ENCODE data around the gene SPPL2C.
A peak's percentile ranks its signal among the peaks of the same experiment; 100 is the strongest.

The SPPL2C gene

DNA sequence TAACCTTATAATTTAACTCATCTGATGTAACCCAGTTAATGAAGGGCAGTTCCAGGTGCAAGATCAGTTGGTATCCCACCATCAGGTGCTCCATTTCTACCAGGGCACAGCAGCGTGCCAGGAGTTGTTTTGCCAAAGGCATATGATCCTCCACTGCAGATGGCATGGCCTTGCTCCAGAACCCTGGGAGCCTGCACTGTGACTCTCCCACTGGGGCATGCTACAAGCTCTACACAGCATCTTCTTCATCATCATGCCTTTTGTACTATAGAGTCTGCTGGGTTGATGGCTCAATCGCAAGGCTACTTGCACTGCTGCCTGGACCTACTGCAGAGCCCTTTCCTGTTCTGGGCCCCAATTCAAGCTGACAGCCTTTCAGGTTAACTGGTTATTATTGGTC lies 38.4 kb downstream of the SPPL2C start:
- no peak for DNase-seq (ENCODE audit: low read depth in 2 of 2)

DNA sequence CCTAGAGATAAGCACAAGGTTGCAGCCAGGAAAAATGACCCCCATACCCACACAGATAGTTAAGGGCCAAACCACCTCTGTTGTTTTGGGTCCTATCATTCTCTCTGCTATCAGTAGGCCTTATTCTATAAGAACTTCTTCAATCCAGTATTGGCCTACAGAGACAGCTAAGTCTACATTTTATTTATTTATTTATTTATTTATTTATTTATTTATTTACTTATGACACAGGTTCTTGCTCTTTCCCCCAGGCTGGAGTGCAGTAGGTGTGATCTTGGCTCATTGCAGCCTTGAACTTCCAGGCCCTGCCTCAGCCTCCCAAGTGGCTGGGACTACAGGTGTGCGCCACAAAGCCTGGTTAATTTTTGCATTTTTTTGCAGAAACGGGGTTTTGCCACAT lies 42.2 kb downstream of the SPPL2C start:
- no peak for DNase-seq (ENCODE audit: low read depth in 2 of 2)

DNA sequence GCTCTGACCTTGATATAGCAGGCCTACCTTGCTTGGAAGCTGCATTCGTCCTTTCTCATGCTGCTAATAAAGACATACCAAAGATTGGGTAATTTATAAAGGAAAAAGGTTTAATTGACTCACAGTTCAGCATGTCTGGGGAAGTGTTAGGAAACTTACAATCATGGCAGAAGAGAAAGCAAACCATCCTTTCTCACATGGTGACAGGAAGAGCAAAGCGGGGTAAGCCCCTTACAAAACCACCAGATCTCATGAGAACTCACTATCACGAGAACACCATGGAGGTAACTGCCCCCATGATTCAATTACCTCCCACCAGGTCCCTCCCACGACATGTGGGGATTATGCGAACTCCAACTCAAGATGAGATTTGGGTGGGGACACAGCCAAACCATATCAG lies 43.7 kb downstream of the SPPL2C start:
- DNase-seq (ENCODE audit: low read depth in 2 of 2): no peak

DNA sequence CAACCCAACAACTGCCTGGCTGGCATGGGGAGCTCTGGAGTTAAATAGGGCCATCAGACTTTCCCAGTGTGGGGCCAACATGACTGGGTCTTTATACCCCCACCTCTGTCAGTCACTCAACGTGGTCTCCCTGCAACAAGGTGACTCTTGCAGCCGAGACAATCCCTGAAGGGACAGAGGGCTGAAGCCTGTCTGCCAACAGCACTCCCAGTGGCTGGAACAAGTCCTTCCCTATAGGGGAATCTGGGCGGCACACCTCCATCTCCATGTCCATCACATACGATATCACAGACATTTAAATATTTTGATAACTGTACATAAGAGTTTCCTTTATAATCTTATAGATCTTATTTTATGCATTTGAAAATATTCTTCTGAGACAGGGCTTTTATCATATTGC lies 44.9 kb downstream of the SPPL2C start:
- DNase-seq (ENCODE audit: low read depth in 2 of 2): no peak

- DNase-seq (ENCODE audit: low read depth in 2 of 2): no peak
Observed at GRCh38 chr17:45893725-45894021, 49.0 kb downstream of the SPPL2C start.

DNA sequence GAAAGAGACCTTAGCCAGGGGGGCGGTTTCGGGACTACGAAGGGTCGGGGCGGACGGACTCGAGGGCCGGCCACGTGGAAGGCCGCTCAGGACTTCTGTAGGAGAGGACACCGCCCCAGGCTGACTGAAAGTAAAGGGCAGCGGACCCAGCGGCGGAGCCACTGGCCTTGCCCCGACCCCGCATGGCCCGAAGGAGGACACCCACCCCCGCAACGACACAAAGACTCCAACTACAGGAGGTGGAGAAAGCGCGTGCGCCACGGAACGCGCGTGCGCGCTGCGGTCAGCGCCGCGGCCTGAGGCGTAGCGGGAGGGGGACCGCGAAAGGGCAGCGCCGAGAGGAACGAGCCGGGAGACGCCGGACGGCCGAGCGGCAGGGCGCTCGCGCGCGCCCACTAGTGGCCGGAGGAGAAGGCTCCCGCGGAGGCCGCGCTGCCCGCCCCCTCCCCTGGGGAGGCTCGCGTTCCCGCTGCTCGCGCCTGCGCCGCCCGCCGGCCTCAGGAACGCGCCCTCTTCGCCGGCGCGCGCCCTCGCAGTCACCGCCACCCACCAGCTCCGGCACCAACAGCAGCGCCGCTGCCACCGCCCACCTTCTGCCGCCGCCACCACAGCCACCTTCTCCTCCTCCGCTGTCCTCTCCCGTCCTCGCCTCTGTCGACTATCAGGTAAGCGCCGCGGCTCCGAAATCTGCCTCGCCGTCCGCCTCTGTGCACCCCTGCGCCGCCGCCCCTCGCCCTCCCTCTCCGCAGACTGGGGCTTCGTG lies 49.5 kb downstream of the SPPL2C start, which contains the start of gene MAPT:
Gene MAPT, plus strand, starts transcription at position 533 of the 763 bp plus-strand sequence. CDS start 67,784 bp downstream, outside the sequence.
- peak; percentile 43 to 76 for DNase-seq (ENCODE audit: low read depth in 2 of 2)

GRCh38 chr17:45895304-45895968 lies 50.8 kb downstream of the SPPL2C start:
- DNase-seq (ENCODE audit: low read depth in 2 of 2): no peak

DNA sequence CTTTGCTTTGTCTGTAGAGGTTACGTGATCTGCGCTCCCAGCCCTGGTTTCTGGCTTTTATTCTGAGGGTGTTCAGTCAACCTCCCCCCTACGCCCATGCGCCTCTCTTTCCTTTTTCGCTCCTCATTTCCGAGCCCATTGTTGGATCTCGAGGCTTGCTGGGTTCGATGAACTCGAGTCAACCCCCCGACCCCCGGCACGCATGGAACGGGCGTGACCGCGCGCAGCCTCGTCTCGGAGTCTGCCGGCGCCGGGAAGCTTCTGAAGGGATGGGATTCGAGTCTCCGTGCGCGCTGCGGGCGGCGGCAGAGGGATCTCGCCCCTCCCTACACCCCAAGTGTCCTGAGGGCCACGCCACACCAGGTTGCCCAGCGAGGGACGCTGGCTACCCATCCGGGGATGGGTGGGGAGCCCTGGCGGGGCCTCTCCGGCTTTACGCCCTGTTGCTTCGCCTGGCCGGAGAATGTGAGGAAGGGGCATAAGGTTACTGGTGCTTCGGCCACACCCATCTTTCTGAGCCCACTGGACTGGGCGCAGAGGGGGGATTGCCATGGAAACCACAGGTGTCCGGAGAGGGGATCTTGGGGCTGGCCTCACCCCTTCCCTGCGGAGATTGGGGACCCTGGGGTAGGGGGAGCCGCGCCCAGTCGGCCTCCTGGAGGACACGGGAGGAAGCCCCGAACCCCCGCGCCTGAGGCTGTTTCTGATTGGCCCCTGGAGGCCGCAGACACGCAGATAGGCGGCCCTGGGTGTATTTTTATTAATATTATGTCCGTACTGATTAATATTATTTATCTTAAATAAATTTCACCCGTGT lies 51.5 kb downstream of the SPPL2C start:
- no peak for DNase-seq (ENCODE audit: low read depth in 2 of 2)

Measured in stimulated activated CD4-positive, alpha-beta T cell treated with anti-CD3 and anti-CD28 coated beads, Interleukin-15, amount 100 ng/mL, for 48 hours (primary cell).